Stomach (tissue), 4 donors: Measurements from ENCODE around the gene DCAF10.

ENCODE experiments used
- POLR2AphosphoS5 ChIP-seq, 3 donors: sonication (generic); formaldehyde crosslinking; IDR thresholded peaks; one replicate each; pipeline ENCODE4 v1.6.1; 2016; ENCODE audit warnings: antibody characterized with exemption in 3 of 3
- TF ChIP-seq, protein P1 (sequence below), 7 experiments: fragments of 450-650 bp in 4 of 7; fragments of 200-600 bp in 3 of 7; sonication (generic) in 3 of 7; IDR thresholded peaks; one replicate each; pipeline ENCODE4 v1.5.1; 2016 to 2019; ENCODE audit warnings: antibody characterized with exemption in 7 of 7, control low read depth in 2 of 7, mild to moderate bottlenecking in 1 of 7

DNA sequence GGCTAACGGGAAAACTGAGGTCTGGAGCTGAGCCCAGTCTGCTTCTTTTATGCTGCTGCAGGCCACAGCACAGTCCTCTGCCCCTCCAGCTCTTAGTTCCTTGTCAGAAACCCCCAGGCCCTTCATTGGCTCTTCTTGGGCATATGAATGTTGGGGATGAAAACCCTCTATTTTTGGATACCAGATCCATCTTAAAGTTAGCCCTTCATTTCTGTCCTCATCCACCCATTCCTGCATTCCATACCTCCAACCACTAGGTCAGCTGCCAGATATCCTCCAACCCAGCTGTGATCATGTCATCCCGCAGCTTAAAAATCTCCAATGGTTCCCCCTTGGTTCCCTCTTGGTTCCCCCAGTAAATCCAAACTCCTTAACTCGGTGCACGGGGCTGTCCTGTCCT lies 105.2 kb downstream of the DCAF10 start:
- no peak for TF ChIP-seq POLR2AphosphoS5 (IDR thresholded peaks at IDR 0.05)
- TF ChIP-seq, protein P1, sequence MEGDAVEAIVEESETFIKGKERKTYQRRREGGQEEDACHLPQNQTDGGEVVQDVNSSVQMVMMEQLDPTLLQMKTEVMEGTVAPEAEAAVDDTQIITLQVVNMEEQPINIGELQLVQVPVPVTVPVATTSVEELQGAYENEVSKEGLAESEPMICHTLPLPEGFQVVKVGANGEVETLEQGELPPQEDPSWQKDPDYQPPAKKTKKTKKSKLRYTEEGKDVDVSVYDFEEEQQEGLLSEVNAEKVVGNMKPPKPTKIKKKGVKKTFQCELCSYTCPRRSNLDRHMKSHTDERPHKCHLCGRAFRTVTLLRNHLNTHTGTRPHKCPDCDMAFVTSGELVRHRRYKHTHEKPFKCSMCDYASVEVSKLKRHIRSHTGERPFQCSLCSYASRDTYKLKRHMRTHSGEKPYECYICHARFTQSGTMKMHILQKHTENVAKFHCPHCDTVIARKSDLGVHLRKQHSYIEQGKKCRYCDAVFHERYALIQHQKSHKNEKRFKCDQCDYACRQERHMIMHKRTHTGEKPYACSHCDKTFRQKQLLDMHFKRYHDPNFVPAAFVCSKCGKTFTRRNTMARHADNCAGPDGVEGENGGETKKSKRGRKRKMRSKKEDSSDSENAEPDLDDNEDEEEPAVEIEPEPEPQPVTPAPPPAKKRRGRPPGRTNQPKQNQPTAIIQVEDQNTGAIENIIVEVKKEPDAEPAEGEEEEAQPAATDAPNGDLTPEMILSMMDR (IDR thresholded peaks at IDR 0.05) = no peak
